Measurements from ENCODE around the gene SEC61B. TPM values are rescaled to one million over a fixed set of nuclear protein-coding genes. Genes with fewer than 3 reads are reported as not detected.

SEC61B gene
- total and polyA plus RNA-seq, 2 donors, result 65.0 to 176 TPM

- Histone ChIP-seq H3K27ac (ENCODE audit: low read depth) (no peak overlapping the region), H3K4me3 (ENCODE audit: low read depth, low read length) (no peak overlapping the region), H3K36me3 (ENCODE audit: insufficient read depth) (no peaks in the 10 kb centered on the region), H3K4me1 (ENCODE audit: insufficient read depth) (no peaks in the 10 kb centered on the region)
- DNase-seq (ENCODE audit: extremely low spot score), result no peak
- 78% methylated on average over 5 of the region's 5 CpGs for WGBS
These were observed 20.5 kb upstream of the SEC61B start for GRCh38 chr9:99201603-99202002.

GRCh38 chr9:99210572-99210971, 11.5 kb upstream of the SEC61B start:
- no peak for DNase-seq (ENCODE audit: extremely low spot score)
- no peak overlapping the region for H3K4me3 ChIP-seq (ENCODE audit: low read depth, low read length)
- H3K27ac ChIP-seq (ENCODE audit: low read depth), result no peak overlapping the region
- H3K4me1 ChIP-seq (ENCODE audit: insufficient read depth), result no peaks in the 10 kb centered on the region
- H3K36me3 ChIP-seq (ENCODE audit: insufficient read depth), result no peaks in the 10 kb centered on the region

- 94% methylated on average over 1 of the region's 1 CpG for WGBS
These were observed 10.3 kb upstream of the SEC61B start for GRCh38 chr9:99211746-99212145.

GRCh38 chr9:99213197-99213596, 8.9 kb upstream of the SEC61B start:
- Histone ChIP-seq H3K36me3 (ENCODE audit: insufficient read depth) (no peaks in the 10 kb centered on the region), H3K4me3 (ENCODE audit: low read depth, low read length) (no peak overlapping the region), H3K4me1 (ENCODE audit: insufficient read depth) (no peaks in the 10 kb centered on the region), H3K27ac (ENCODE audit: low read depth) (no peak overlapping the region)
- no peak for DNase-seq (ENCODE audit: extremely low spot score)
- WGBS, result 91% methylated on average over 1 of the region's 1 CpG

More at GRCh38 chr9:99211746-99212145, 10.3 kb upstream of the SEC61B start:
- DNase-seq (ENCODE audit: extremely low spot score), result no peak
- no peak overlapping the region for H3K27ac ChIP-seq (ENCODE audit: low read depth)
- no peak overlapping the region for H3K4me3 ChIP-seq (ENCODE audit: low read depth, low read length)
- no peaks in the 10 kb centered on the region for H3K36me3 ChIP-seq (ENCODE audit: insufficient read depth)
- no peaks in the 10 kb centered on the region for H3K4me1 ChIP-seq (ENCODE audit: insufficient read depth)

GRCh38 chr9:99216073-99216472, 6.0 kb upstream of the SEC61B start:
- WGBS, result 99% methylated on average over 1 of the region's 1 CpG
- H3K4me3 ChIP-seq (ENCODE audit: low read depth, low read length), result no peak overlapping the region
- no peak for DNase-seq (ENCODE audit: extremely low spot score)
- H3K27ac ChIP-seq (ENCODE audit: low read depth), result no peak overlapping the region
- H3K4me1 ChIP-seq (ENCODE audit: insufficient read depth), result no peaks in the 10 kb centered on the region
- no peaks in the 10 kb centered on the region for H3K36me3 ChIP-seq (ENCODE audit: insufficient read depth)

GRCh38 chr9:99220011-99220410, 2.1 kb upstream of the SEC61B start:
- Histone ChIP-seq H3K27ac (ENCODE audit: low read depth) (no peak overlapping the region), H3K4me1 (ENCODE audit: insufficient read depth) (no peaks in the 10 kb centered on the region), H3K4me3 (ENCODE audit: low read depth, low read length) (no peak overlapping the region), H3K36me3 (ENCODE audit: insufficient read depth) (no peaks in the 10 kb centered on the region)
- 84% methylated on average over 4 of the region's 4 CpGs for WGBS
- no peak for DNase-seq (ENCODE audit: extremely low spot score)

- Histone ChIP-seq H3K36me3 (ENCODE audit: insufficient read depth) (no peaks in the 10 kb centered on the region), H3K27ac (ENCODE audit: low read depth) (peak overlapping the region; percentile 91), H3K4me3 (ENCODE audit: low read depth, low read length) (peak overlapping the region; percentile 94), H3K4me1 (ENCODE audit: insufficient read depth) (no peaks in the 10 kb centered on the region)
- DNase-seq (ENCODE audit: extremely low spot score), result no peak
- WGBS, result under 1% methylated on average over 25 of the region's 25 CpGs
These were observed 839 bp upstream of the SEC61B start for GRCh38 chr9:99221266-99221620.

- Histone ChIP-seq H3K4me3 (ENCODE audit: low read depth, low read length) (peak overlapping the region; percentile 94), H3K27ac (ENCODE audit: low read depth) (peak overlapping the region; percentile 91), H3K4me1 (ENCODE audit: insufficient read depth) (no peaks in the 10 kb centered on the region), H3K36me3 (ENCODE audit: insufficient read depth) (no peaks in the 10 kb centered on the region)
- 7% methylated on average over 30 of the region's 30 CpGs for WGBS
- no peak for DNase-seq (ENCODE audit: extremely low spot score)
These were observed 561 bp downstream of the SEC61B start for GRCh38 chr9:99222416-99223270.

GRCh38 chr9:99224445-99224844, 2.4 kb downstream of the SEC61B start:
- no peak for DNase-seq (ENCODE audit: extremely low spot score)
- no peak overlapping the region for H3K27ac ChIP-seq (ENCODE audit: low read depth)
- H3K4me1 ChIP-seq (ENCODE audit: insufficient read depth), result no peaks in the 10 kb centered on the region
- no peak overlapping the region for H3K4me3 ChIP-seq (ENCODE audit: low read depth, low read length)
- WGBS, result 88% methylated on average over 2 of the region's 2 CpGs
- no peaks in the 10 kb centered on the region for H3K36me3 ChIP-seq (ENCODE audit: insufficient read depth)

GRCh38 chr9:99226054-99226453, 4.0 kb downstream of the SEC61B start:
- 84% methylated on average over 5 of the region's 5 CpGs for WGBS
- Histone ChIP-seq H3K4me3 (ENCODE audit: low read depth, low read length) (no peak overlapping the region), H3K4me1 (ENCODE audit: insufficient read depth) (no peaks in the 10 kb centered on the region), H3K27ac (ENCODE audit: low read depth) (no peak overlapping the region), H3K36me3 (ENCODE audit: insufficient read depth) (no peaks in the 10 kb centered on the region)
- DNase-seq (ENCODE audit: extremely low spot score), result no peak

- H3K36me3 ChIP-seq (ENCODE audit: insufficient read depth), result peaks cover 5% of the 10 kb centered on the region
- no peak overlapping the region for H3K4me3 ChIP-seq (ENCODE audit: low read depth, low read length)
- DNase-seq (ENCODE audit: extremely low spot score), result no peak
- WGBS, result 93% methylated on average over 3 of the region's 3 CpGs
- no peaks in the 10 kb centered on the region for H3K4me1 ChIP-seq (ENCODE audit: insufficient read depth)
- H3K27ac ChIP-seq (ENCODE audit: low read depth), result no peak overlapping the region
These were observed 8.1 kb downstream of the SEC61B start for GRCh38 chr9:99230206-99230605.

GRCh38 chr9:99231711-99232110, 9.6 kb downstream of the SEC61B start:
- no peak for DNase-seq (ENCODE audit: extremely low spot score)
- Histone ChIP-seq H3K4me3 (ENCODE audit: low read depth, low read length) (no peak overlapping the region), H3K4me1 (ENCODE audit: insufficient read depth) (no peaks in the 10 kb centered on the region), H3K36me3 (ENCODE audit: insufficient read depth) (peaks cover 5% of the 10 kb centered on the region), H3K27ac (ENCODE audit: low read depth) (no peak overlapping the region)
- 89% methylated on average over 2 of the region's 2 CpGs for whole genome bisulfite sequencing

- H3K36me3 ChIP-seq (ENCODE audit: insufficient read depth), result peaks cover 5% of the 10 kb centered on the region
- WGBS, result 92% methylated on average over 2 of the region's 2 CpGs
- H3K4me3 ChIP-seq (ENCODE audit: low read depth, low read length), result no peak overlapping the region
- H3K27ac ChIP-seq (ENCODE audit: low read depth), result no peak overlapping the region
- DNase-seq (ENCODE audit: extremely low spot score), result no peak
- H3K4me1 ChIP-seq (ENCODE audit: insufficient read depth), result no peaks in the 10 kb centered on the region
These were observed 12.5 kb downstream of the SEC61B start for GRCh38 chr9:99234618-99235017.

- no peak for DNase-seq (ENCODE audit: extremely low spot score)
- no peak overlapping the region for H3K27ac ChIP-seq (ENCODE audit: low read depth)
- H3K36me3 ChIP-seq (ENCODE audit: insufficient read depth), result peaks cover 5% of the 10 kb centered on the region
- H3K4me3 ChIP-seq (ENCODE audit: low read depth, low read length), result no peak overlapping the region
- H3K4me1 ChIP-seq (ENCODE audit: insufficient read depth), result no peaks in the 10 kb centered on the region
These were observed 13.0 kb downstream of the SEC61B start for GRCh38 chr9:99235069-99235468.

All from urinary bladder (tissue), 4 donors.